ENCODE data around the gene CACNA1C.

DNA sequence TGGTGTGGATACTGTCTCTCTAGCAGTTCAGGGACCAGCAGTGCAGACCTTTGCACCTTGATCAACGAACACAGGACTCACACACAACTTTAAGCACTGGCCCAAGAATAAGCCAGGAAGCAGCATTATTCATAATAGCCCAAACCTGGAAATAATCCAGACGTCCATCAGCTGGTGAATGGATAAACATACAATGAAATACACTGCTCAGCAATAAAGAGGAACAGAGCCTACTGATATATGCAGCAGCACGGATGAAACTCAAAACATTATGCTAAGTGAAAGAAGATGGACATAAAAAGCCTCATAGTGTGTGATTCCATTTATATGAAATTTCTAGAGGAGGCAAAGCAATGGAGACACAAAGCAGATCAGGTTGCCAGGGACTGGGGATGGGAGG, 438.0 kb downstream of the CACNA1C start:
- no peak for TF ChIP-seq REST (IDR thresholded peaks at IDR 0.05; ENCODE audit: low read depth, low read length)
- no peak for TF ChIP-seq FOXM1 (IDR thresholded peaks at IDR 0.05; ENCODE audit: low read depth, low read length)
- TF ChIP-seq EGR1 (IDR thresholded peaks at IDR 0.05; ENCODE audit: borderline replicate concordance in 1 of 2, low read depth in 2 of 2, low read length in 2 of 2): no peak
- no peak for TF ChIP-seq POLR2A (IDR thresholded peaks at IDR 0.05; ENCODE audit: low read depth, low read length)
- TF ChIP-seq MLLT1 (IDR thresholded peaks at IDR 0.05): no peak
- no peak for TF ChIP-seq HDAC2 (IDR thresholded peaks at IDR 0.05)
- TF ChIP-seq CEBPB (IDR thresholded peaks at IDR 0.05; ENCODE audit: borderline replicate concordance in 1 of 2, low read depth in 2 of 2, low read length in 2 of 2): no peak
- TF ChIP-seq, protein P1, sequence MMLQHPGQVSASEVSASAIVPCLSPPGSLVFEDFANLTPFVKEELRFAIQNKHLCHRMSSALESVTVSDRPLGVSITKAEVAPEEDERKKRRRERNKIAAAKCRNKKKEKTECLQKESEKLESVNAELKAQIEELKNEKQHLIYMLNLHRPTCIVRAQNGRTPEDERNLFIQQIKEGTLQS (IDR thresholded peaks at IDR 0.05; ENCODE audit: borderline replicate concordance, extremely low read depth, low read depth, low read length): no peak
- no peak for TF ChIP-seq TCF3 (IDR thresholded peaks at IDR 0.05; ENCODE audit: borderline replicate concordance, insufficient read depth, low read depth, low read length)

Measured in GM12878 (cell line).